T-cell (primary cell): ENCODE measurements around the gene GBGT1. TPM values are rescaled to one million over a fixed set of nuclear protein-coding genes. Genes with fewer than 3 reads are reported as not detected.

Experiments used
- ATAC-seq, 4 experiments: fragments of 200-7000 bp in 3 of 4; fragments of 150-1000 bp in 1 of 4; cut with Tn5 transposase; replicated peaks in 1 of 4; 1 replicate in 3 of 4; 2 replicates in 1 of 4; pipeline ENCODE4 v1.10.0; 2021; ENCODE audit warnings: moderate library complexity in 3 of 4, mild to moderate bottlenecking in 2 of 4, moderate number of reproducible peaks in 1 of 4
- CTCF ChIA-PET, 2 donors: fragments of 300-600 bp; sonication (Branson Sonifier 250); formaldehyde crosslinking; loops; one replicate each; lab custom pipeline; 2022; ENCODE audit warnings: antibody characterized with exemption in 2 of 2; lab: Charles Lee
- POLR2A ChIA-PET, 2 donors: fragments of 300-600 bp; sonication (Branson Sonifier 250); formaldehyde crosslinking; loops; one replicate each; lab custom pipeline; 2022; ENCODE audit warnings: antibody characterized with exemption in 2 of 2; lab: Charles Lee
- DNase-seq, 35 experiments: peaks; one replicate each; pipeline versions ENCODE4 v3.0.0 to v3.0.0-alpha.2; 2013 to 2023
- H3K27ac ChIP-seq: one replicate; pipeline ENCODE4 v1.5.1; 2013; ENCODE audit warnings: low read length
- H3K27me3 ChIP-seq, 2 experiments: replicated peaks in 1 of 2; 1 replicate in 1 of 2; 2 replicates in 1 of 2; pipeline versions ENCODE4 v1.6.1 to v1.7.0; 2013; ENCODE audit warnings: low read length in 1 of 2, mixed read lengths in 1 of 2; ENCODE audit not compliant: control insufficient read depth in 2 of 2, insufficient read depth in 2 of 2; ENCODE audit errors: extremely low read depth in 1 of 2
- H3K36me3 ChIP-seq, 2 donors: 1 replicate in 1 of 2; 2 replicates in 1 of 2; pipeline versions ENCODE4 v1.6.1 to v1.7.0; 2013; ENCODE audit warnings: low read length in 1 of 2; ENCODE audit not compliant: control insufficient read depth in 2 of 2, insufficient read depth in 1 of 2; ENCODE audit errors: extremely low read depth in 1 of 2
- H3K4me1 ChIP-seq, 2 experiments: 1 replicate in 1 of 2; 2 replicates in 1 of 2; pipeline versions ENCODE4 v1.6.1 to v1.7.0; 2013; ENCODE audit warnings: low read length in 2 of 2, mixed read lengths in 1 of 2; ENCODE audit not compliant: insufficient read depth in 2 of 2, control insufficient read depth in 1 of 2; ENCODE audit errors: extremely low read depth in 1 of 2
- H3K4me3 ChIP-seq, 2 donors: 1 replicate in 1 of 2; 2 replicates in 1 of 2; pipeline versions ENCODE4 v1.5.1 to v1.7.0; 2013; ENCODE audit warnings: mild to moderate bottlenecking in 2 of 2, low read length in 1 of 2, moderate library complexity in 1 of 2; ENCODE audit not compliant: control insufficient read depth in 1 of 2; ENCODE audit errors: extremely low read depth in 1 of 2
- H3K9me3 ChIP-seq: 2 replicates; pipeline ENCODE4 v1.7.0; 2013
- H3K27ac Mint-ChIP-seq, 2 donors: one replicate each; pipeline ENCODE4 v1.8.0; 2020 to 2021; ENCODE audit warnings: mild to moderate bottlenecking in 2 of 2, mixed read lengths in 2 of 2
- H3K27me3 Mint-ChIP-seq, 2 donors: one replicate each; pipeline ENCODE4 v1.8.0; 2021 to 2022; ENCODE audit warnings: mixed read lengths in 2 of 2
- H3K36me3 Mint-ChIP-seq: one replicate; pipeline ENCODE4 v1.8.0; 2021; ENCODE audit warnings: mixed read lengths
- H3K4me1 Mint-ChIP-seq, 3 donors: one replicate each; pipeline ENCODE4 v1.8.0; 2020 to 2022; ENCODE audit warnings: mixed read lengths in 3 of 3, mild to moderate bottlenecking in 1 of 3
- H3K4me3 Mint-ChIP-seq, 3 donors: one replicate each; pipeline ENCODE4 v1.8.0; 2020 to 2022; ENCODE audit warnings: mild to moderate bottlenecking in 3 of 3, mixed read lengths in 3 of 3, moderate library complexity in 3 of 3
- H3K9me3 Mint-ChIP-seq, 3 donors: one replicate each; pipeline ENCODE4 v1.8.0; 2020 to 2022; ENCODE audit warnings: mixed read lengths in 3 of 3
- WGBS: methylation state at CpG from one replicate; pipeline ENCODE4 v1.1.5; 2013; ENCODE audit warnings: missing lambda C conversion rate; ENCODE audit not compliant: insufficient coverage; 5-methylcytosine and 5-hydroxymethylcytosine counted together
- total RNA-seq, 35 experiments: library from RNA in 6 of 35; stranded (reverse) in 6 of 35; fragments of 120-200 nt in 1 of 35; gene quantifications; one replicate each; pipeline versions ENCODE4 v1.2.1 to v1.2.4 and lab custom pipeline; 2013 to 2026

The GBGT1 gene
- total RNA-seq, 5 donors from 2014 or later (not counting 1 experiment from before 2014, with no cell fraction given), result 1.3 to 13.3 (median 7.9) TPM

DNA sequence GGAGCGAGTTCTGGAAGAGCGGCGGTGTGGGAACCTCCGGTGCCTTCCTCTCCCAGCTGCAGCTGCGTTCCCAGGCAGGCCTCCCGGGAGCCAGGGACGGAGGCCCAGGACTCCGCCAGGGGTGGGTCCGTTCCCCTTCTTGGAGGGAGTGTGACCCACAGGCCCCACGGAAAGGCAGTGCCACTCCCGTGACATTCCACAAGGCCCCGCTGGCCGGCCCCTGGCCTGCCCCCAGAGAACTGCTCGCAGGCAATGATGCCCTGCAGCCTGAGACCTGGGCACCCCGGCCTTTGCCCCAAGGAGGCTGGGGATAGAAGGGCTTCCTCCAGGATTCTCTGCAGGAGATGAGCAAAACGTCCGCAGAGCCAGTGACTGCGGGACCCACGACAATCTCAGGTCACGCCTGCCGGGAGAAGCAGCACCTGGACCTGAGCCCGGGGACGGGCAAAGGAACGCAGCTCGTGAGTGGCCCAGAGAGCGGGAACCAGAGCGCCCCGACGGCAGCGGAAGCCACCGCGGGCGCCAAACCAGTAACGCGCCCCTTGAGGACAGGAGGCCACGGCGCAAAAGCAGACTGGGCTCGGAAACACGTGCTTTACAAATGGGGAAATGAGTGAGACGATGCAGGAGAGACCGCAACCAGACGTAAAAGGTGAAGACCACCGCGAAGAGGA lies 36.1 kb upstream of the GBGT1 start:
- Mint-ChIP-seq H3K36me3 (no peaks in the 10 kb centered on the region), H3K27me3 (peaks cover 4 to 40% of the 10 kb centered on the region in 2 donors), H3K4me3 (peak overlapping the region; percentile 54 to 77 (median 70)), H3K27ac (peak overlapping the region in 1 of 2 donors; percentile 82), H3K9me3 (no peaks in the 10 kb centered on the region), H3K4me1 (peaks cover 0 to 14% (median 5%) of the 10 kb centered on the region in 3 donors)
- Histone ChIP-seq H3K27me3 (peaks cover 0 to 41% of the 10 kb centered on the region in 2 experiments), H3K27ac (no peak overlapping the region), H3K4me1 (peaks cover 0 to 2% of the 10 kb centered on the region in 2 experiments), H3K9me3 (no peaks in the 10 kb centered on the region), H3K36me3 (no peaks in the 10 kb centered on the region), H3K4me3 (peak overlapping the region; percentile 34 to 39)
- CTCF ChIA-PET, result interaction anchor here in 1 of 2 donors (0.6 to 1.0 kb wide), 2 partner anchors 11 to 33 kb away, joined by 3 read pairs; no protein-coding TSS in a partner anchor
- 43% methylated on average over 43 of the region's 44 CpGs for WGBS
- ATAC-seq, result peak; percentile 72 to 92 (median 76)
- POLR2A ChIA-PET, result no interaction called here
- peak in 28 of 35 experiments; percentile 7 to 62 (median 34) for DNase-seq

- H3K27ac ChIP-seq, result no peak overlapping the region
- H3K36me3 Mint-ChIP-seq, result no peaks in the 10 kb centered on the region
- H3K4me1 Mint-ChIP-seq, result peaks cover 0 to 9% (median 4%) of the 10 kb centered on the region in 3 donors
- ChIA-PET POLR2A (no interaction called here), CTCF (interaction anchor here in 1 of 2 donors (0.7 kb wide), 1 partner anchor 1937 kb away, joined by 5 read pairs; no protein-coding TSS in a partner anchor)
- H3K4me3 ChIP-seq, result no peak overlapping the region
- H3K27me3 ChIP-seq, result peaks cover 0 to 13% of the 10 kb centered on the region in 2 experiments
- no peak overlapping the region for H3K4me3 Mint-ChIP-seq
- H3K4me1 ChIP-seq, result no peaks in the 10 kb centered on the region
- H3K27ac Mint-ChIP-seq, result no peak overlapping the region
- ATAC-seq (no peak), DNase-seq (no peak)
- no peaks in the 10 kb centered on the region for H3K9me3 Mint-ChIP-seq
- H3K27me3 Mint-ChIP-seq, result peaks cover 16 to 41% of the 10 kb centered on the region in 2 donors
- no peaks in the 10 kb centered on the region for H3K9me3 ChIP-seq
- no peaks in the 10 kb centered on the region for H3K36me3 ChIP-seq
Observed at GRCh38 chr9:133195029-133195428, 31.3 kb upstream of the GBGT1 start.

GRCh38 chr9:133194597-133194996 lies 30.9 kb upstream of the GBGT1 start:
- Histone ChIP-seq H3K27me3 (peaks cover 0 to 12% of the 10 kb centered on the region in 2 experiments), H3K4me1 (no peaks in the 10 kb centered on the region), H3K27ac (no peak overlapping the region), H3K9me3 (no peaks in the 10 kb centered on the region), H3K4me3 (no peak overlapping the region), H3K36me3 (no peaks in the 10 kb centered on the region)
- CTCF ChIA-PET, result no interaction called here
- no peaks in the 10 kb centered on the region for H3K36me3 Mint-ChIP-seq
- POLR2A ChIA-PET, result no interaction called here
- peaks cover 0 to 7% (median 3%) of the 10 kb centered on the region in 3 donors for H3K4me1 Mint-ChIP-seq
- ATAC-seq (no peak), DNase-seq (no peak)
- H3K27ac Mint-ChIP-seq, result no peak overlapping the region
- H3K4me3 Mint-ChIP-seq, result no peak overlapping the region
- WGBS, result no CpG with 5 or more reads among the region's 4 CpGs
- peaks cover 16 to 41% of the 10 kb centered on the region in 2 donors for H3K27me3 Mint-ChIP-seq
- no peaks in the 10 kb centered on the region for H3K9me3 Mint-ChIP-seq

DNA sequence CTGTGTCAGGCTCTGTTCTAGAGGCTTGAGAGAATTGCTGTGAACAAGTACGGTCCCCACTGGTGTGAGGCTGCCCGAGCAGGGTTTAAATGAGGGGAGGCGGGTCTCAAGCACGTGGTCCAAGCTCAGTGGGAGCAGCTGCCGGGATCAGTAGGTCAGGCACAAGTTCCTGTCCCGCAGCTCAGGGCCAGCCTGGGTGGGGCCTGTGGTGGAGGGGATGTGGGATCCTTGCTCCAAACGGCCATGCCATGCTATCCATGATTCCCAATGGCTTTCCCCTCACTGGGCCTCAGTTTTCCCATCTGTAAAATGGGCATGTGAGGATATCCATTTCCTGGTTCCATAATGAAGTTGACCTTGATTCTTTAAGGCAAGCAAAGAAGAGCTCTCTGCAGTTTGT lies 28.3 kb upstream of the GBGT1 start:
- H3K36me3 ChIP-seq, result no peaks in the 10 kb centered on the region
- H3K4me1 ChIP-seq, result no peaks in the 10 kb centered on the region
- no peak overlapping the region for H3K4me3 ChIP-seq
- ATAC-seq, result no peak
- no peaks in the 10 kb centered on the region for H3K9me3 Mint-ChIP-seq
- DNase-seq, result no peak
- 80% methylated on average over 6 of the region's 7 CpGs for WGBS
- ChIA-PET CTCF (interaction anchor here in 1 of 2 donors (0.5 kb wide), 1 partner anchor 1854 kb away, joined by 3 read pairs; no protein-coding TSS in a partner anchor), POLR2A (no interaction called here)
- H3K4me1 Mint-ChIP-seq, result no peaks in the 10 kb centered on the region
- H3K27ac ChIP-seq, result no peak overlapping the region
- no peak overlapping the region for H3K27ac Mint-ChIP-seq
- no peaks in the 10 kb centered on the region for H3K36me3 Mint-ChIP-seq
- peaks cover 23 to 45% of the 10 kb centered on the region in 2 donors for H3K27me3 Mint-ChIP-seq
- no peaks in the 10 kb centered on the region for H3K9me3 ChIP-seq
- peaks cover 0 to 23% of the 10 kb centered on the region in 2 experiments for H3K27me3 ChIP-seq
- H3K4me3 Mint-ChIP-seq, result no peak overlapping the region

DNA sequence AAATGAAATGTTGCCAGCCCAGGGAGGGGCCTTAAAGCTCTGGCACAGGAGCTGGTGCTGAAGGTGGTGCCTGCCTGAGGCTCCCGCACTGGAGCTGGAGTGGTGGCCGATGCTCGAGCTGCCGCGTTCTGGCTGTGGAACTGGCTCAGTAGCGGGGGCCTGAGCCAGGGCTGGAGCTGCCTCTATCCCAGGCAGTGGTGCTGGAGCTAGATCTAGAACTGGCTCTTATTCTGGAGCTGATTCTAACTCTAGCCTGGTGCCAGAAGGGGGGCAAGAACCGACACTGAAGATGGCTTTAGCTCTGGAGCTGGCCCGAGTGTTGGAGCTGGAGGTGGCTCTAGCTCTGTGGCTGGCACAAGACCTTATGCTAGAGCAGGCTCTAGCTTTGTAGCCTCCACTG lies 26.1 kb upstream of the GBGT1 start:
- H3K4me3 Mint-ChIP-seq, result no peak overlapping the region
- no peaks in the 10 kb centered on the region for H3K9me3 ChIP-seq
- DNase-seq, result no peak
- H3K36me3 Mint-ChIP-seq, result no peaks in the 10 kb centered on the region
- no peak overlapping the region for H3K27ac Mint-ChIP-seq
- H3K4me1 ChIP-seq, result peaks cover 3 to 13% of the 10 kb centered on the region in 2 experiments
- ATAC-seq, result no peak
- H3K27me3 ChIP-seq, result peaks cover 0 to 29% of the 10 kb centered on the region in 2 experiments
- ChIA-PET POLR2A (interaction anchor here (0.6 to 0.7 kb wide), 2 partner anchors 29 to 307 kb away, joined by 3 read pairs; no protein-coding TSS in a partner anchor), CTCF (no interaction called here)
- 93% methylated on average over 7 of the region's 8 CpGs for WGBS
- H3K4me3 ChIP-seq, result no peak overlapping the region
- H3K36me3 ChIP-seq, result no peaks in the 10 kb centered on the region
- no peak overlapping the region for H3K27ac ChIP-seq
- peaks cover 24 to 41% of the 10 kb centered on the region in 2 donors for H3K27me3 Mint-ChIP-seq
- H3K9me3 Mint-ChIP-seq, result no peaks in the 10 kb centered on the region
- peaks cover 8 to 13% (median 8%) of the 10 kb centered on the region in 3 donors for H3K4me1 Mint-ChIP-seq

DNA sequence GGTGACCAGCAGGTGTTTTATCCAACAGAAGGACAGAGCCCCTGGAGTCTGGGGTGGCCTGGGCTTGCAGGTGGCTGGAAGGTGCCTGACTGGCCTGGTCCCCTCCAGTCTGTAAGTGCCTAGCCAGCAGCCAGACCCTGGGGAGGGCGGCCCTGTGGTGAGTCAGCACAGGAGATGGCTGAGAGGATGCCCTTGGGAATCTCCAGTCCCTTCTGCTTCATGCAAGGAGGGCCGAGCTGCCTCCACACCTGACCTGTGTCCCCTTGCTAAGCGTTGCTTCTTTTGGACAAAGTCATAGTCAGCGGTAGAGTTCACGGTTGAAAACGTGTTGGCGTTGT lies 25.1 kb upstream of the GBGT1 start:
- ChIA-PET POLR2A (no interaction called here), CTCF (interaction anchor here in 1 of 2 donors (1.0 kb wide), 1 partner anchor 11 kb away, joined by 3 read pairs; no protein-coding TSS in a partner anchor)
- Mint-ChIP-seq H3K27me3 (peaks cover 20 to 39% of the 10 kb centered on the region in 2 donors), H3K4me3 (no peak overlapping the region), H3K36me3 (no peaks in the 10 kb centered on the region), H3K4me1 (peaks cover 12 to 15% (median 12%) of the 10 kb centered on the region in 3 donors), H3K27ac (no peak overlapping the region), H3K9me3 (no peaks in the 10 kb centered on the region)
- Histone ChIP-seq H3K27me3 (peaks cover 0 to 32% of the 10 kb centered on the region in 2 experiments), H3K4me3 (no peak overlapping the region), H3K27ac (no peak overlapping the region), H3K9me3 (no peaks in the 10 kb centered on the region), H3K4me1 (peaks cover 3 to 16% of the 10 kb centered on the region in 2 experiments), H3K36me3 (no peaks in the 10 kb centered on the region)
- WGBS, result 87% methylated on average over 7 of the region's 7 CpGs
- no peak for ATAC-seq
- DNase-seq, result no peak
